Urinary bladder (tissue), 4 donors: Measurements from ENCODE around the gene COX7B. TPM values are rescaled to one million over a fixed set of nuclear protein-coding genes. Genes with fewer than 3 reads are reported as not detected.
"Not testable (repeated sequence)": the region's sequence is repeated elsewhere in the genome, so short reads cannot be mapped to it uniquely, and the experiment has no call there.

Source experiments
- DNase-seq: peaks from one replicate; pipeline ENCODE4 v3.0.0-alpha.2; 2015; ENCODE audit errors: extremely low spot score
- H3K27ac ChIP-seq: one replicate; pipeline ENCODE4 v1.5.1; 2013; ENCODE audit warnings: low read depth, mild to moderate bottlenecking, moderate library complexity
- H3K36me3 ChIP-seq: one replicate; pipeline ENCODE4 v1.6.1; 2013; ENCODE audit warnings: mild to moderate bottlenecking, moderate library complexity; ENCODE audit not compliant: insufficient read depth
- H3K4me1 ChIP-seq: one replicate; pipeline ENCODE4 v1.6.1; 2013; ENCODE audit warnings: mild to moderate bottlenecking, moderate library complexity; ENCODE audit not compliant: insufficient read depth
- H3K4me3 ChIP-seq: one replicate; pipeline ENCODE4 v1.5.1; 2013; ENCODE audit warnings: low read depth, low read length
- WGBS: extraction: QIAGEN DNeasy Blood & Tissue Kit; methylation state at CpG from one replicate; pipeline ENCODE4 v1.1.7; 2013; 5-methylcytosine and 5-hydroxymethylcytosine counted together
- polyA plus RNA-seq: library from polyadenylated mRNA; stranded (reverse); fragments of 200-250 nt; gene quantifications from one replicate; pipeline ENCODE4 v1.2.3, GENCODE V29; 2013
- total RNA-seq: library from RNA; depleted of rRNA; stranded (reverse); fragments of >200 nt; gene quantifications from one replicate; pipeline ENCODE4 v1.2.3, GENCODE V29; 2014
- donor health status: healthy with polysubstance abuse.
- donor health status: healthy.

COX7B gene
- total and polyA plus RNA-seq, 2 donors = 350 to 645 TPM

GRCh38 chrX:77924320-77924859, 25.1 kb downstream of the COX7B start:
- Histone ChIP-seq H3K36me3 (no peaks in the 10 kb centered on the region), H3K4me3 (no peak overlapping the region), H3K4me1 (no peaks in the 10 kb centered on the region), H3K27ac (no peak overlapping the region)
- WGBS = 86% methylated on average over 8 of the region's 8 CpGs
- DNase-seq = no peak

GRCh38 chrX:77925764-77926163, 26.5 kb downstream of the COX7B start:
- no peak overlapping the region for H3K4me3 ChIP-seq
- 36% methylated on average over 3 of the region's 3 CpGs for WGBS
- H3K27ac ChIP-seq = no peak overlapping the region
- H3K4me1 ChIP-seq = no peaks in the 10 kb centered on the region
- no peaks in the 10 kb centered on the region for H3K36me3 ChIP-seq
- DNase-seq = no peak

DNA sequence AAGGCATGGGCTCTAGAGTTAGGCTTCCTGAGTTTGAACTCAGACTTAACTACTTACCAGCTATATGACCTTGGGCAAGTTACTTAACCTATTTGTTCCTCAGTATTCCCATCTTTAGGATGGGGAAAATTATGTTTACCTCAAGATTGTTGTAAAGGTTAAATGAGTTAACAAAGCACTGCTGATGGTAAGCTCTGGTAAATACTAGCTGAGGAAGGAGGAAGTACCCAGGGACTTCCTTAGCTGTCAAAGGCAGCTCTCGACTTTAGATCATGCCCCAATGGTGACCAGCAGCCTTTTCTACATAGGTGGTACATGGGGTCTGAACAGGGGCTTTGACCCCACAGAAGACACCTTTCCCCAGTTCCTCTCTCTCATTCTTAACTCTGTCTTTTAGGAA, 31.3 kb downstream of the COX7B start:
- no peaks in the 10 kb centered on the region for H3K36me3 ChIP-seq
- DNase-seq = no peak
- H3K4me1 ChIP-seq = no peaks in the 10 kb centered on the region
- H3K27ac ChIP-seq = no peak overlapping the region
- no peak overlapping the region for H3K4me3 ChIP-seq
- 85% methylated on average over 1 of the region's 1 CpG for WGBS

- WGBS = 72% methylated on average over 1 of the region's 1 CpG
- DNase-seq = no peak
- Histone ChIP-seq H3K4me3 (no peak overlapping the region), H3K36me3 (no peaks in the 10 kb centered on the region), H3K27ac (no peak overlapping the region), H3K4me1 (no peaks in the 10 kb centered on the region)
These were observed 36.6 kb downstream of the COX7B start for GRCh38 chrX:77935886-77936285.

- no peaks in the 10 kb centered on the region for H3K4me1 ChIP-seq
- H3K36me3 ChIP-seq = no peaks in the 10 kb centered on the region
- no peak overlapping the region for H3K4me3 ChIP-seq
- no peak for DNase-seq
- H3K27ac ChIP-seq = no peak overlapping the region
These were observed 37.0 kb downstream of the COX7B start for GRCh38 chrX:77936299-77936698.

DNA sequence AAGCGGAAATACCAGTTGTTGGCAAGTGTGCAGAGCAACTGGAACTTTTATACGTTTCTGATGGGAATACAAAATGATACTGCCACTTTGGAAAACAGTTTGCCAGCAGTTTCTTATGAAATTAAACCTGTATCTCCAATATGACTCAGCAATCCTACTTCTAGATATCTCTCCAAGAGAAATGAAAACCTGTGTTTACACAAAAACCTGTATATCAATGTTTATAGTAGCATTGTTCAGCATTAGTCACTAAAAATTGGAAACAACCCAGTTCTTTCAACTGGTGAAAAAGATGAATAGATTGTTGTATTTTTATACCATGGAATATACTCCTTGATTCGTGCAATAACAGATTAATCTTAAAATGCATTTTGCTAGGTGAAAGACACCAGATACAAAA, 38.0 kb downstream of the COX7B start:
- Histone ChIP-seq H3K4me1 (no peaks in the 10 kb centered on the region), H3K36me3 (no peaks in the 10 kb centered on the region), H3K4me3 (no peak overlapping the region), H3K27ac (no peak overlapping the region)
- WGBS = 37% methylated on average over 3 of the region's 3 CpGs
- DNase-seq = no peak

DNA sequence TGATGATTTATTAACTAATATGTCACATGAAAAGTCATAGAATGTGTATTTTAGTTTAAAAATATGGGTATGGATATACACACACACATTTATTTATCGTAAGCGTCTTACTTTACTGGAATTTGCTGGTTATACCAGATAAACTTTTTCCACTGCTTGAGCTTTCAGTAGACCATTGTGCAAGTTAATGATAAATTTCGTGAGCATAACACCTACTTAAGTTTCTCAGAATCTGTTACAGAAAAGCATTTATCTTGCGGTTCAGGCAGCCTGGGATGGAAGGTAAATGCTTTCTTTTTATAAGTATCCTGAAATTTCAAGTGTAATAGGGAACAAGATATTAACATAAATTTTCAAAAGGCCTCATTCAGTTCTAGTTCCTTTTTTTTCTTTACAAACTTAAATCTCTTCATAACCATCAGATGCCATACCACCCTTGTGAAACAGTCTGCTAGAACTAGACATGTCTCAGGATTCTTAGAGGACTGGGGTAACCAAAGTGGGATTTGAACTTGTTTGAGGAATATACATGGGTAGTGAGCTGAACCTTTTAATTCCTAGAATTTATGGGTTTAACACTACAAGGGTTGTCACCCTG, 38.9 kb downstream of the COX7B start:
- WGBS = 86% methylated on average over 4 of the region's 4 CpGs
- H3K27ac ChIP-seq = no peak overlapping the region
- no peak for DNase-seq
- H3K36me3 ChIP-seq = no peaks in the 10 kb centered on the region
- H3K4me1 ChIP-seq = no peaks in the 10 kb centered on the region
- no peak overlapping the region for H3K4me3 ChIP-seq

- H3K4me1 ChIP-seq, DNase-seq, H3K4me3 ChIP-seq, H3K36me3 ChIP-seq, H3K27ac ChIP-seq: not testable (repeated sequence)
- 97% methylated on average over 6 of the region's 6 CpGs for WGBS
These were observed 45.8 kb downstream of the COX7B start for GRCh38 chrX:77945031-77945430.

- 91% methylated on average over 7 of the region's 7 CpGs for WGBS
- H3K36me3 ChIP-seq = no peaks in the 10 kb centered on the region
These were observed 46.8 kb downstream of the COX7B start for GRCh38 chrX:77945910-77946545.

GRCh38 chrX:77946571-77946970, 47.3 kb downstream of the COX7B start:
- H3K4me3 ChIP-seq = no peak overlapping the region
- WGBS = 95% methylated on average over 2 of the region's 2 CpGs

More at GRCh38 chrX:77945910-77946545, 46.8 kb downstream of the COX7B start:
- DNase-seq = no peak
- Histone ChIP-seq H3K27ac (no peak overlapping the region), H3K4me1 (no peaks in the 10 kb centered on the region), H3K4me3 (no peak overlapping the region)

GRCh38 chrX:77949840-77950239, 50.6 kb downstream of the COX7B start:
- no peaks in the 10 kb centered on the region for H3K4me1 ChIP-seq
- no peak overlapping the region for H3K4me3 ChIP-seq
- WGBS = 80% methylated on average over 2 of the region's 2 CpGs
- no peak for DNase-seq
- H3K36me3 ChIP-seq = no peaks in the 10 kb centered on the region
- no peak overlapping the region for H3K27ac ChIP-seq

More at GRCh38 chrX:77946571-77946970, 47.3 kb downstream of the COX7B start:
- Histone ChIP-seq H3K27ac (no peak overlapping the region), H3K4me1 (no peaks in the 10 kb centered on the region), H3K36me3 (no peaks in the 10 kb centered on the region)
- no peak for DNase-seq

- no peak for DNase-seq
- Histone ChIP-seq H3K4me3 (no peak overlapping the region), H3K27ac (no peak overlapping the region), H3K4me1 (no peaks in the 10 kb centered on the region), H3K36me3 (no peaks in the 10 kb centered on the region)
- WGBS = 69% methylated on average over 1 of the region's 1 CpG
These were observed 52.9 kb downstream of the COX7B start for GRCh38 chrX:77952173-77952572.

DNA sequence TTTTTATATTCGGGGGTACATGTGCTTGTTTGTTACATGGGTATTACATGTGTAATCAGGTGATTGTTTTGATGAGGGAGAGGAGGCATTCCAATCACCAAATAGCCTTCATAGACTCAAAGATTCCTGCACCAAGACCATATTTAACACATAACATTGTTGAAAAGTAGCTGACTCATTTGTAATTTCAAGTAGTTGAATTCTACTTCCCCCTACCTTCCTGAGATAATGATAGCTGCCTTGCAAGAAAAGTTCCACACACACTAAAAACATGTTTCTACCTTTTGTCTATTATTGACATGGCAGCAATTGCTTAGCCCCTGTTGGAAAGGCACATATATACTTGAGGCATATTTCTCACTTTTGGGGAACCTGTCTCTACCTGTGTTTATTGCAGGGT, 54.0 kb downstream of the COX7B start:
- 70% methylated on average over 1 of the region's 1 CpG for WGBS
- Histone ChIP-seq H3K4me3 (no peak overlapping the region), H3K27ac (no peak overlapping the region), H3K4me1 (no peaks in the 10 kb centered on the region), H3K36me3 (no peaks in the 10 kb centered on the region)
- DNase-seq = no peak

DNA sequence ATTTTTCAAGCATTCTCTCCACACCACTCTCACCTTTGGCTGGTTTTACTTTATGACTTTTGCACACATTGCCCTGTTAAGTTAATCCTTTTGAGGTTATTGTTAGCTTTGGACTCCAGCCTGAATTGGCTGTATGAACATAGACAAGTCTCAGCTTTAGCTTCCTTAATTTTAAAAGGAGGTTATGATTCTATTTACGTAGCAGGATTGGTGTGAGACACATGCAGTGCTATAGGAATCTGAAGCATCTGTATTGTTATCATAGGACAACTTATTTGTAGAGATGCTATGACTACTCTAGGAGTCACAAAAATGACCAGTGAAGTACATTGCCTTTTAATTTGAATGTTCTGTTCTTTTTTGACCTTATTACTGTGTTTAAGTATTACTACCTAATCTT, 54.4 kb downstream of the COX7B start:
- Histone ChIP-seq H3K36me3 (no peaks in the 10 kb centered on the region), H3K4me3 (no peak overlapping the region), H3K4me1 (no peaks in the 10 kb centered on the region), H3K27ac (no peak overlapping the region)
- DNase-seq = no peak
- 46% methylated on average over 1 of the region's 1 CpG for WGBS
